ENCODE data around the gene FASTK.

Gene FASTK

DNA sequence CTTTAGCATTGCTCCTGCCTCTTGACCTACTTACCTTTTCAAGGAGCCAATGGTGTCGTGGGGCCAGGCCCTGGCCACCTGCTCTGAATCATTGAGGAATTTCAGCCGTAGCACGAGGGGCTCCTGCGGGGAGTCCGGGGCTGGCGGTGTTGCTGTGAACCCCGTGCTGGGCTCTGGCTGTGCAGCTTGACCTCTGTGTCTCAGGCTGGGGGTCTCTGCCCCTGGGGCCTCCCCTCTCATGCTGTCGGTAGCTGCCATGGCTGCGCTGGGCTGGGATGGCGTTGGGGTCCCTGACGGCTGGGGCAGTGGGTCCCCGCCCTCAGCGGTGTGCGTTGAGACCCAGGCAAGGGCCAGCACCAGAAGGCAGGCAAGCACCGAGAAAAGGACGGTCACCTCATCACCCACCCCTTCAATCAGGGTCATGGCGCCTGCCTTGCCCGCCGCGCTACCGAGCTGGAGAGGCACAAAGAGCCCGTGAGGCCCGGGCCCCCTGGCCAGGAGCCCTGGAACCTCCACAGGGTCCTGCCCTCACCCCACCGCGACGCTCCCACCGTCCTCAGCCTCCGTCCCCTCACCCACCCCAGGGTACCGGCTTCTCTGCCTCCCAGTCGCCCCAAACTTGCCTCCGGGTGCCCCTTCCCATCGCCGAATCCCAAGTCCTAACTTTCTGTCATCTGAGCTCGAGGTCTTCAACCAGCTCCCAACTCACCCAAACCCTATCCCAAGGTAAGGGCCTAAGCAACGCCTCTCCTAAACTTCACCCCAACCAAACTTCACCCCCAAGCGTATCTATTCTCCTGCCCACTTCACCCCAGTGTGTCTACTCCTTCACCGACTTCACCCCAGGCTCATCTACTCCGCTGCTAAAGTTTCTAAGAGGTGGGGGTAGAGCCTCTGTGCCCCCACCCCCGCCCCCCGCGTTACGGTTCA is 1.8 kb upstream of the FASTK start:
- no peak for DNase-seq

DNA sequence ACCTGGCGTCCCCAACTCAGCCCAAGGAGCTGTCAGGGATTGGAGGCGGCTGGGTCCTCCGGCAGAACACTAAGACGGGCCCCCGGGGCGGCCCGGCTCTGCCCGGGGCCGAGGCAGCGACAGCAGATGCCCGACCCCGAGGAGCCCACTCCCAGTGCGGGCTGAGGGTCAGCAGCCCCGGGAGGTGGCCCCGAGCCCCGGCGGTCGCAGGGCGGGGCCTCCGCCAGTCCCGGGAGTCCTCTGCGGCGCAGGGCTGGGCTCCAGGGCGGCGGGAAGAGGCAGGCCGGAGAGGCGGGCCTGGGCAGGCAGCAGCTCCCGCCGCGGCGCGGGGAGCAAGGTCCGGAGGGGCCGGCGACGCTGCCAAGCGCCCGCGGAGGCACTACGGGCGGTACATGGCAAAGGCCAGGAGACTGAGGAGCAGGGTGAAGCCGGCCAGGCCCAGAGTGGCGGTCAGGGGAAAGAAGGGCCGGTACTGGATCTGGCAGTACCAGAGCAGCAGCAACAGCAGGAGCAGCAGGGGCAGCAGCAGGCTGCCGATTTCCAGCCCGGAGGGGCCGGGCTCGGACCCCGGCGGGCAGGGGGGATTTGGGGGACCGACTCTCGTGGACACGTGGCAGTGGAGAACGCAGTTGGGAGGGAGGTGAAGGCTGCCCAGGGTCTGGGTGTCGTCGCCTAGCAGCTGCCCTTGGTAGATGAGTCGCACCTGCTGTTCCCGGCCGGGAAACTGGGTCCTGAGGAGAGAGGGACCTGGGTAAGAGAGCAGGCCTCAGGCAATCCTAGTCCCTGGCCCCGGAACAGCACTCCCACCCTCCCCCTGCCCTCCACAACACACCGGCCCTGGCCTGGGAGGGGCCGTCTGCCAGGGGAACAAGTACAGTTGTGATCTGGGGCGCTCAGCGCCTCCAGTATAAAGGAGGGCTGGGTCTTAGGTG is 827 bp upstream of the FASTK start:
- no peak for DNase-seq

DNA sequence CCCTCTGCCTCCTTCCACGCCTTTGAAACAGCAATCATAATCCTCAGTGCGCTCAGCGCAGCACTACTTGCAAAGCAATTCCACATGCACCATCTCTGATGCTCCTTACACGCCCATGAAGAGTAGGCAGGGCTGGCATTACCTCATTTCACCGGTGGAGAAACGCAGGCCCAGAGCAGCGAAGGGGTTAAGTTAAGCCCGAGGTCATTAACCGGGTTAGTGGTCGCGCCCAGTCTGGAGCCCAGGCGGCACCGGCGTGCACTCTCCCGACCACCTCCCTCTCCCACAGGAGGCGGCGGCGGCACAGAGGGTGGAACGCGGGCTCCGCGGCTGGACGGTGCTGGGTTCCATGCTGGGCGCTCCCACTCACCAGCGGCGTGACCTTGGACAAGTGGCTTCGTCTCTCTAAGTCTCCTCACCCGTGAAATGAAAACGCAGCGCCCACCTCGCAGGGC is 515 bp downstream of the FASTK start:
- peak in 1 of 14 donors; percentile 52 for DNase-seq

DNA sequence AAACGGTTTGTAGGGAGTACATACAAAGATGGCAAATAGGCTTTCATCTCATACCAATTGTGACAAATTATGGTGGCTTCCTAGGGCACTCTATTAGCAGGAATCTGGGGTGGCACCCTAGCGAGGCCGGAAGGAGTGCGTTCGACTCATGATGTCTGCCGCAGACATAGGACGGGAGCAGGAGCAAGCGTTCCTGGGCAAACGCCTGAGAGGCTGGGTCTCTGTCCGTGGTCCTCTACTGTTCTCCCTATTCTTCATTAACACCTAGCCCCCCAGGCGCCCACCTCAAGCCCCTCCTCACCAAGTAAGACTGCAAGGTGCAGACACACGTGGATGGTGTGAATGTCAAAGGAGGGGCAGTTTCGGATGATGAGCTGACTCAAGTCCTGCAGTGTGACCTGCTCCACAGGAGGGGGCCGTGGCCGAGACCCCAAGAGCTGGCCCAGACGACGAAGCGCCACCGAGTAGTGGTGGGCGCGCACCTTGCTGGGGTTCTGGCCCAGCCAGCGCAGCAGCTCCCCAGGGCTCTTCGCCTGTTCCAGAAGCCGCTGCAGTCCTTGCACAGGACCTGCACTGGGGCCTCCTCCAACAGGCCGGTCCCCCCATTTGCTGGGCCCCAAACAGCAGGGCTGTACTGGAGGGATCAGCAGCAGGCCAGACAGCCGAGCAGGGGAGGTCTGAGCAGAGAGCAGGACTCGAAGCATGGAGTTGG is 1.3 kb downstream of the FASTK start:
- no peak for DNase-seq

DNA sequence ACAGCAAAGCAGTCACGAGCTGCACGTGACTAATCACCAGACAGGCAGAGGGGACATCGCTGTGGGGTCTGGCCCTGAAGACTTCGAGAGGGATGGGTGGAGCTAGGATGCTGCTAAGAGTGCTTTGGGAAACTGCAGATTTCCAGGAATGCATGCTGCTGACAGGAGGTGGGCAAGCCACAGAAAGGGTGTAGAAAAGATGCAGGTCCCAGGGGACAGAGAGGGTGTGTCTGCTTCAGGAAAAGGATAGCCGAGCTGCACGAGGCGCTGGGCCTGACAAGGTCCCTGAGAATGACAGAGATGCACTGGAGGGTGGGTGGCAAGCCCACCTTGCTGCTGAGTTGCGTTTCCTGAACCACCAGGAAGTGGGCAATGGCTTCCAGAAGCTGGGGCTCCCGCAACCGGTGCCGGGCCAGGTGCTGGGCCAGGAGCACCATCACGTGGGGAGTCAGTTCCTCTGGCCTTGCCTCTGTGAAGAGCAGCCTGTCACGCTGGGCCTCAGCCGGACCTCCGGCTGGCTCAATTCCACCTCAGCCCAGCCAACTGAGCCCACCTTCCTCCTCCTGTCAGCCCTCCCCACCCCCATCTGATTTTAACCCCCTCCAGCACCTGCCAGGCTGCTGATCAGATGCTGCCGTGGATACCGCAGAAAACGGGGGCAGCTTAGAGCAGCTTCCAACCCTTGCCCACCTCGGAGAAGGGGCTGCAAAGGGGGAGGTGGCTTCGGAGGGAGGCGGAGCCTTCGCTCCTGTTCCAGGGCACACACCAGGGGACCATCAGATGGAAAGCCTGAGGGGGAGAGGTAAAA is 2.2 kb downstream of the FASTK start:
- DNase-seq, result no peak

DNA sequence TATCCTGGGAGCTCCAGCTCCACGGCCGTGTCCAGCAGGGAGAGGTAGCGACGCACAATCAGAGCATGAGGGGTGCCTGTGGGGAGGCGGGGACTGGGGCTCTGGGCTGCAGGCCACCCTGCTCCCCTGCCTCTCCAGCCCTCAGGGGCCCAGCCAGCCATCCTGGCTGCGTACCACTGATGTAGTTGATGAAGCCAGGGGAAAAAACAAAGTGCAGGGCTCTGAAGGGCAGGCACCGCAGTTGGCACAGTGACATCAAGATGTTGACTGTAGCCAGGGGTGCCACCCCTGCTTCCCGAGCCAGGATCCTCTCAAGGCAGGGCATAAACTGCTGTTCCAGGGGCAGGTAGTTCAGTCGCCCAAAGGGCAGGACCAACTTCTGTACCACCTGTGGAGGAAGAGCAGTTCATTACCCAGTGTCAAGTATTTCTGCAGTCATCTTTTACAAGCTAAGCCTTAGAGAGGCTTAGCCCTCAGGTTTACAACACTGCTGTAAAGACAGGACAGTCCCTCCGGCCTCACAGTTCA is 2.8 kb downstream of the FASTK start:
- no peak for DNase-seq

DNA sequence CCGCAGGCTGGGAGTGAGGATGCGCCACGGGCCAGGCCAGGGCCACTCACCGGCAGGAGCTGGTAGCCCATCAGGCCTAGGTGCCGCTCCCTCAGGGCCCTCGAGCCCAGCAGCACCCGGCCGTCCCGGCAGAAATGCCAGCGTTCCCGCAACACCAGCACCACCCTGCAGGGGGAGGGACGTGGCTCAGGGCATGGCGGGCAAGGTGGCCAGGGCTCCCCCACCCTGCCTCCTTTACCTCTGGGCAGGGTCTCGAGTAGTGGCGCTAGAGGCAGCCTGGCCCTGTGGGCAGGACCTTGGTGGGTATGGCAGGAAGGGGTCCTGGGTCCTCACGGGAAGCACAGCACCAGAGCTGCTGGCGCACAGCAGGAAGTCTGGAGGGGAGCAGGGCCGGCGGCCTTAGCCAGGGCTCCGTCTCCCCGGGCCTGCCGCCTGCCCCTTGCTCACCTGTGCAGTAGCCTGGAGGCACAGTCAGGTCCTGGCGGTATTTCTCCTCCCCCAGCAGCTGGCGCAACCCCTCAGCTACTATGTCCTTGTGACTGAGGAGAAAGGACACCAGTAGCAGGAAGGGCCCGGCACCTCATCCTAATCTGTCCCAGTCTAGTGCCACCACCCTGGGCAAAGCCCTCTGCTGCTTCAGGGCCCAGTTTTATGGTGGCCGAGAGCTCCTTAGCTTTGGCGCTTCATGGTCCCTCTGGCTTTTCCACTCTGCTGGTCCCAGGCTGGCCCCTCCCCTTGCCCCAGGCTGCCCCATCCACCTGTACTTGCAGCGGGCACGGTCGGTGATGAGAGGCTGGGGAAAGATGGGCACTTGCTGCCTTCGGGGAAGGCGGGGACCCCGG is 3.5 kb downstream of the FASTK start:
- no peak for DNase-seq

DNA sequence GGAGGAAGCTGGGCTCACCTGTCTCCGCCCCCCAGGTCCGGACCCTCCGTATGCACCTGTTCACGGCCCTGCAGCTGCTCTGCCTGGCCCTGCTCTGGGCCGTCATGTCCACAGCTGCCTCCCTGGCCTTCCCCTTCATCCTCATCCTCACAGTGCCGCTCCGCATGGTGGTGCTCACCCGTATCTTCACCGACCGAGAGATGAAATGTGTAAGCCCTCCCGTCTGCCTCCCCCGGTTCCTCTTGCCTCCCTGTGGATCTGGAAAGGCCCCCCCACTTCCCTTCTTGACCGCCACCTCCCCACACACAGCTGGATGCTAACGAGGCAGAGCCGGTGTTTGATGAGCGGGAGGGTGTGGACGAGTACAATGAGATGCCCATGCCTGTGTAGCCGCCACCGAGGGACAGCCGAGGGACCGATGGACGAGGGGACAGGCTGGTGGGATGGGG is 4.6 kb downstream of the FASTK start:
- DNase-seq, result no peak

DNA sequence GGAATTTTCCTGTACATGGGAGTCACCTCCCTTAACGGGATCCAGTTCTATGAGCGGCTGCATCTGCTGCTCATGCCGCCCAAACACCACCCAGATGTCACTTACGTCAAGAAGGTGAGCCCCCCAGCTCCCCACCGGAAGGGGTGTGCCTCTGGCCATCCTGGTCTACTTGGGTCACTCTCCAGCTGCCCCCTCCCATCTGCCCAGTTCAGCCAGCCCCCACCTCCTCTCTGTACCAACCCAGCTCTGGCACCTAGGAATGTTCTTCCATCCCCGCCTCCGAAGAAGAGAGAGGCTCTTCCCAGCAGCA is 5.0 kb downstream of the FASTK start:
- no peak for DNase-seq

DNA sequence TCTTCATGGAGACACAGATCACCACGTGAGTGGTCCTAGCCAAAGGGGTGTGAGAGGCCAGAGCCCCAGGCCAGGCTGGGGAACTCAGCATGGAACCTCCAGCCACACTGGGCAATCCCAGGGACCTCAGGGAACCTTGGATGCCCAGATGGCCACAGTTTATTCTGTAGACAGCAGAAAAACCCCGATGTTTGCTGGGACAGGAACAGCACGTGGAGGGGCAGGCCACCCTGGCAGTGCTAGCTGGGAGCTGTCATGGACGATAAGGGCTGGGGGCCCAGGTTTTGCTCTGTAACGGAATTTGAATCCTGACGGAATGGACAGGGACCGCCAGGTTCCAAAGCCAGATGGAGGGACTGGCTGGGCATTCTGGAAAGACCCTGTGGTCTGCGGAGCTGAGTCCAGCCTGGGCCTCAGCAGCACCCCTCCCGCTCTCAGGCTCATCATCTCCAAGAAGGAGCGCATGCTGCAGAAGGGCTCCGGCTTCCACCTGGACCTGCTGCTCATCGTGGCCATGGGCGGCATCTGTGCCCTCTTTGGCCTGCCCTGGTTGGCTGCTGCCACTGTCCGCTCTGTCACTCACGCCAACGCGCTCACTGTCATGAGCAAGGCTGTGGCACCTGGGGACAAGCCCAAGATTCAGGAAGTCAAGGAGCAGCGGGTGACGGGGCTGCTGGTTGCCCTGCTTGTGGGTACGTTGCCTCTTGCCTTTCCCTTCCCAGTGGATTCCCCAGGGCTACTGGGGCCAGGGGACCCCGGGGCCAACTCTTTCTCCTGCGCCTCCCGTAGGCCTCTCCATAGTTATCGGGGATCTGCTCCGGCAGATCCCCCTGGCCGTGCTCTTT is 5.6 kb downstream of the FASTK start:
- no peak for DNase-seq

DNA sequence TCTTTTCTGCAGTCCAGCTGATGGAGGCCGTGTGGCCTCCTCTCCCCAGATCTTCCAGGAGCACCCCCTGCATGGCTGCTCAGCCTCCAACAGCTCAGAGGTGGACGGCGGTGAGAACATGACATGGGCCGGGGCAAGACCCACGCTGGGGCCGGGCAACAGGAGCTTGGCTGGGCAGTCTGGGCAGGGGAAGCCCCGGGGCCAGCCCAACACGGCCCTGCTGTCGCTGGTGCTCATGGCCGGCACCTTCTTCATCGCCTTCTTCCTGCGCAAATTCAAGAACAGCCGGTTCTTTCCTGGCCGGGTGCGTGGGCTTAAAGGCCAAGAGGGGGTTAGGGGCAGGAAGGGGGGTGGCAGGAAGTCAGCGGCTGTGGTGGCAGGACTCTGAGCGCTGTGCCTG is 6.6 kb downstream of the FASTK start:
- DNase-seq, result no peak

DNA sequence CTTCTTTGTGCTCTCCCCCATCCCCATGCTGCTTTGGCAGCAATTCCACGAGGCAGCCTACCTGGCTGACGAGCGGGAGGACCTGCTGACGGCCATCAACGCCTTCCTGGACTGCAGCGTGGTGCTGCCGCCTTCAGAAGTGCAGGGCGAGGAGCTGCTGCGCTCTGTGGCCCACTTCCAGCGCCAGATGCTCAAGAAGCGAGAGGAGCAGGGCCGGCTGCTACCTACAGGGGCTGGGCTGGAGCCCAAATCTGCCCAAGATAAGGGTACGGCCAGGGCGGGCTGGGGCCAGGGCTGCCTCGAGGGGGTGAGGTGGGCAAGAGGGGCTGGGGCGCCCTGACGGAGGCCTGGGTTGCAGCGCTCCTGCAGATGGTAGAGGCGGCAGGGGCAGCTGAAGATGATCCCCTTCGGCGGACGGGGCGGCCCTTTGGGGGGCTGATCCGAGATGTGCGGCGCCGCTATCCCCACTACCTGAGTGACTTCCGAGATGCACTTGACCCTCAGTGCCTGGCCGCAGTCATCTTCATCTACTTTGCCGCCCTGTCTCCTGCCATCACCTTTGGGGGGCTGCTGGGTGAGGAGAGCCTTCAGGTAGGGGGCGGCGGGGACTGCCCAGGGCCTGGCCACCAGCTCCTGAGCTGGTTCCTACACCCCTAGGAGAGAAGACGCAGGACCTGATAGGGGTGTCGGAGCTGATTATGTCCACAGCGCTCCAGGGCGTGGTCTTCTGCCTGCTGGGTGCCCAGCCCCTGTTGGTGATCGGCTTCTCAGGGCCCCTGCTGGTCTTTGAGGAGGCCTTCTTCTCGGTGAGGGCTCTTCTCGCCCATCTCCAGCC is 9.4 kb downstream of the FASTK start:
- no peak for DNase-seq

DNA sequence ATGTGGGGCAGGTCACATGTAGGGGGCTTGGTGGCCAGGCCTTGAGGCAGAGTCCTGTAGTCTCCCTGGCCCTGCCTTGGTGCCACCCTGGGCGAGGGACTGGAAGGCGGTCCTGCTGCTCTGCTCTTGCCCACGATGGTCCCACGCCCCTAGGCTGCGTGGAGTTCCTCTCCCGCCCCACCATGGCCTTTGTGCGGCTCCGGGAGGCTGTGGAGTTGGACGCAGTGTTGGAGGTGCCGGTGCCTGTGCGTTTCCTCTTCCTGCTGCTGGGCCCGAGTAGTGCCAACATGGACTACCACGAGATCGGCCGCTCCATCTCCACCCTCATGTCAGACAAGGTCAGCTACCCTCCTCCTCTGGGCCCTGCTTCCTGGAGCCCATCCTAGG is 10.0 kb downstream of the FASTK start:
- no peak for DNase-seq

DNA sequence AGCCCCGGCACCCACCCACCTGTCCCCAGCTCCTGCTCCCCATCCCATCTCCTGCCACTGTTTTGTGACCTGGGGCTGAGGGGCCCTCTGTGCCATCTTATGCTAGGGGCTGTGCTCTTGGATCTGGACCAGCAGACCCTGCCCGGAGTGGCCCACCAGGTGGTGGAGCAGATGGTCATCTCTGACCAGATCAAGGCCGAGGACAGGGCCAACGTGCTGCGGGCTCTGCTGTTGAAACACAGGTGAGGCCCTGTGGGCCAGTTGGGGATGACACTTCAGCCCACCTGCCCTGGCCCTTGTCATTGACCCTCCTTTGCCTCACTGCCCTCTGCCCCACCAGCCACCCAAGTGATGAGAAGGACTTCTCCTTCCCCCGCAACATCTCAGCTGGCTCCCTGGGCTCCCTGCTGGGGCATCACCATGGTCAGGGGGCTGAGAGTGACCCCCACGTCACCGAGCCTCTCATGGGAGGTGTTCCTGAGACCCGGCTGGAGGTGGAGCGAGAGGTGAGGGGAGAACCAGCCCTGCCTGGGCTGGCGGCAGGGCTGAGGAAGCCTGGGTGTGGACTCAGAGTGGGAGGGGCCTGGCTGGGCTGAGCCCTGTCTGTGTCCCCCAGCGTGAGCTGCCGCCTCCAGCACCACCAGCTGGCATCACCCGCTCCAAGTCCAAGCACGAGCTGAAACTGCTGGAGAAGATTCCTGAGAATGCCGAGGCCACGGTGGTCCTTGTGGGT is 10.6 kb downstream of the FASTK start:
- DNase-seq, result no peak

DNA sequence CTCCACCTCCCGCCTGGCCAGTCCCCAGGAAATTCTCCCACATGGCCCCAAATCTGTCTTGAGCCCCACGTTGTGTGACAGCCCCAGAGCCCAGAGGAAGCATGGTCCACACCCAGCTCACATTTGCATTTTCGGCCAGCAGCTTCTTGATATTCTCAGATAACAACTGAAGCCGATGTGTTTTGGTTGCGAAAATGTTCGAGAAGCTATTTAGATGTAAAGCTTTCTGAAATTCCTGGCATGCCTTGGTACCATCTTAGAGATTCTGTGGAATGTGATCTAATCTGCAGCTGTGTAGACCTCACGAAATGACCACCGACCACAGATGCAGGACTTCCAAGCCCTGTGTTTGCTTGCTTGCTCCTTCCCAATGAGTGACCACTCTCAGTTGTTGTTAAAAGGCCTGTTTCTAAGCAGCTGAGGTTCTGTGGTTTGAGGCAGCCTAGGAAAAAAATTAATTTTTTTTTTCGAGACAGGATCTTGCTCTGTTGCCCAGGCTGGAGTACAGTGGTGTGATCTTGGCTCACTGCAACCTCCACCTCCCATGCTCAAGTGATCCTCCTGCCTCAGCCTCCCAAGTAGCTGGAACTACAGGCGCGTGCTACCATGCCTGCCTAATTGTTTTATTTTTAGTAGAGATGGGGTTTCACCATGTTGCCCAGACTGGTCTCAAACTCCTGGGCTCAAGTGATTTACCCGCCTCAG is 12.4 kb downstream of the FASTK start:
- DNase-seq, result no peak

DNA sequence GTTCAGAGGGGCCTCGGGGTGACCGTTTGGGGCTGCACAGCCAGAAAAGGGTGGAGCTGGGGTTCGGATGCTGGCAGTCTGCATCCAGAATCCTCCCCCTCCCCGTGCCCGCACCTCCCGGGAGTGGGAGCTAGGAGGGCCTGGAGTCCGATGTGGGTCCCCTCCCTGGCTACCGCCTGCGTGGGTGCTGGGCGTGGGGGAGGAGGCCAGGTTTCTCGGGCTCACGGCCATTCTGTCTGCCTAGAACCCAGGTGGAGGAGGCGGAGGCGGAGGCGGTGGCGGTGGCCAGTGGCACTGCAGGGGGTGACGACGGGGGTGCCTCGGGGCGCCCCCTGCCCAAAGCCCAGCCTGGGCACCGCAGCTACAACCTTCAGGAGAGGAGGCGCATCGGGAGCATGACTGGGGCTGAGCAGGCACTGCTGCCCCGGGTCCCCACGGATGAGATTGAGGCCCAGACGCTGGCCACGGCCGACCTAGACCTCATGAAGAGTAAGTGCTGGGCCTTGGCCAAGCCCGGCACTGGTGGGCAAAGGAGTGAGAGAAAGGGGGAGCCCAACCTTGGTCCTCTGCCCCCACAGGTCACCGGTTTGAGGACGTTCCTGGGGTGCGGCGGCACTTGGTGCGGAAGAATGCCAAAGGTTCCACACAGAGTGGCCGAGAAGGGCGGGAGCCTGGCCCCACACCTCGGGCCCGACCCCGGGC is 14.2 kb downstream of the FASTK start:
- no peak for DNase-seq

DNA sequence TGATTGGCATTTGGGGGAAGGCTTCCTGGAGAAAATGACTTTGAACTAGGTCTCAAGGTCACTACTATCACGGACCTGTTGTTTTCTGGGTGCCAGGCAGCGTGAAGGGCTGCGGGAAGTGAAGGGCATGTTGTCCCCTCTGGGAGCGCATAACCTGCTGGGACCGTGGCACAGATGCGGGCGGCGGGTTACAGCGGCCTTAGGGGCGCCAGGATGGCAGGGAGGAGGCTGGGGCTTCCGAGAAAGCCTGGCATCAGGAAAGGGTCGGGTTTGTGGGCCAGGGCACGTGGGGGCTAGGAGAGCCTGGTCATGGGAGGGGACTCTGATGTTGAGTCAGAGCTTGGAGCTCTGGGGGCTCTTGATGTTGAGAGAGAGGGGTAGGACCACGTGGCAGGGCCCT is 15.1 kb downstream of the FASTK start:
- DNase-seq, result no peak
